ENCODE data around the gene PRSS1. TPM values are rescaled to one million over a fixed set of nuclear protein-coding genes. Genes with fewer than 3 reads are reported as not detected.

The PRSS1 gene
- total and polyA plus RNA-seq, 2 donors (not counting 1 experiment from before 2014, with no cell fraction given): not detected

DNA sequence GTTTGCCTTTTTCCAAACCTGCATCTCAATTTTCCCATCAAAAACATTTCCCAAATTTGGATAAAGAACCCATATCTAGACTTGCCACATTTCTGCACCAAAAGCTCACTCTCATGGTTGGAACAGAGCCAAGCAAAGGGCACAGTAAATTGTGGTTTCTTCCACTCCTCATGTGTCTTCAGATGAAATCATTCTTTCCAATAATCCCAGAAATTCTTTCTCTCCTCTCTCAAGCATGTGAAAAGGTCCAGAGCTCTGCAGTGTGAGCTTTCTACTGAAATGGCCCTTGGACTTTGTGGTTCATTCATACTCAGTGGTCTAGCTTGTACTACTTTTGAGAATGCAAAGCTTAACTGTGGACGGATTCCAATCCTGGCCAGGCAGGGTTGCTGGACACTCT, 41.3 kb downstream of the PRSS1 start:
- ChIA-PET CTCF (interaction anchor here (1.0 to 32.8 kb wide), 4 partner anchors 20 to 158 kb away, joined by 3 to 1138 read pairs (median 8); no protein-coding TSS in a partner anchor), POLR2A (interaction anchor here (0.8 to 18.8 kb wide), 3 partner anchors 9 to 77 kb away, joined by 3 to 961 read pairs (median 3); no protein-coding TSS in a partner anchor)
- no peak for TF ChIP-seq EZH2 (IDR thresholded peaks at IDR 0.05; ENCODE audit: borderline replicate concordance, insufficient read depth, low read depth, low read length, poor library complexity, severe bottlenecking)
- TF ChIP-seq, protein P1, sequence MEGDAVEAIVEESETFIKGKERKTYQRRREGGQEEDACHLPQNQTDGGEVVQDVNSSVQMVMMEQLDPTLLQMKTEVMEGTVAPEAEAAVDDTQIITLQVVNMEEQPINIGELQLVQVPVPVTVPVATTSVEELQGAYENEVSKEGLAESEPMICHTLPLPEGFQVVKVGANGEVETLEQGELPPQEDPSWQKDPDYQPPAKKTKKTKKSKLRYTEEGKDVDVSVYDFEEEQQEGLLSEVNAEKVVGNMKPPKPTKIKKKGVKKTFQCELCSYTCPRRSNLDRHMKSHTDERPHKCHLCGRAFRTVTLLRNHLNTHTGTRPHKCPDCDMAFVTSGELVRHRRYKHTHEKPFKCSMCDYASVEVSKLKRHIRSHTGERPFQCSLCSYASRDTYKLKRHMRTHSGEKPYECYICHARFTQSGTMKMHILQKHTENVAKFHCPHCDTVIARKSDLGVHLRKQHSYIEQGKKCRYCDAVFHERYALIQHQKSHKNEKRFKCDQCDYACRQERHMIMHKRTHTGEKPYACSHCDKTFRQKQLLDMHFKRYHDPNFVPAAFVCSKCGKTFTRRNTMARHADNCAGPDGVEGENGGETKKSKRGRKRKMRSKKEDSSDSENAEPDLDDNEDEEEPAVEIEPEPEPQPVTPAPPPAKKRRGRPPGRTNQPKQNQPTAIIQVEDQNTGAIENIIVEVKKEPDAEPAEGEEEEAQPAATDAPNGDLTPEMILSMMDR (IDR thresholded peaks at IDR 0.05): no peak
- Histone ChIP-seq H3K4me3 (ENCODE audit: control extremely low read depth in 1 of 5, extremely low read depth in 1 of 5, insufficient read depth in 1 of 5, low read depth in 2 of 5, low read length in 4 of 5) (no peak overlapping the region), H3K9me3 (ENCODE audit: control extremely low read depth in 1 of 3, control insufficient read depth in 2 of 3, insufficient read depth in 1 of 3, low read length in 2 of 3) (no peaks in the 10 kb centered on the region), H2AFZ (ENCODE audit: insufficient read depth, low read depth, low read length, poor library complexity, severe bottlenecking) (no peak overlapping the region), H3K27me3 (replicated peaks in 1 of 4; ENCODE audit: control extremely low read depth in 1 of 4, control insufficient read depth in 3 of 4, insufficient read depth in 4 of 4, low read length in 3 of 4) (no peaks in the 10 kb centered on the region), H3K79me2 (ENCODE audit: control insufficient read depth, insufficient read depth, low read length) (peaks cover 8% of the 10 kb centered on the region), H3K27ac (ENCODE audit: low read length in 2 of 2) (no peak overlapping the region), H4K20me1 (ENCODE audit: control insufficient read depth, insufficient read depth, low read length, poor library complexity, severe bottlenecking) (no peaks in the 10 kb centered on the region), H3K4me1 (ENCODE audit: control insufficient read depth in 2 of 2, insufficient read depth in 2 of 2, low read length in 2 of 2) (peaks cover 49 to 58% of the 10 kb centered on the region in 2 donors), H3K4me2 (replicated peaks; ENCODE audit: low read depth, low read length, poor library complexity, severe bottlenecking) (no peak overlapping the region), H3K36me3 (replicated peaks in 1 of 2; ENCODE audit: control extremely low read depth in 1 of 2, control insufficient read depth in 1 of 2, extremely low read depth in 1 of 2, insufficient read depth in 2 of 2, low read length in 1 of 2) (no peaks in the 10 kb centered on the region), H3K9ac (ENCODE audit: low read length) (no peak overlapping the region)
- no peak for ATAC-seq (ENCODE audit: low read depth)
- peaks cover 69% of the 10 kb centered on the region for H3K4me1 Mint-ChIP-seq
- H3K27me3 Mint-ChIP-seq: no peaks in the 10 kb centered on the region
- DNase-seq: no peak
- H3K4me3 Mint-ChIP-seq: no peak overlapping the region
- H3K9me3 Mint-ChIP-seq (ENCODE audit: insufficient read depth): no peaks in the 10 kb centered on the region
- no CpG with 5 or more reads among the region's 1 CpG for WGBS (ENCODE audit: insufficient coverage)
- H3K27ac Mint-ChIP-seq: no peak overlapping the region
- intact Hi-C loops (cut with micrococcal nuclease): no loop called here

DNA sequence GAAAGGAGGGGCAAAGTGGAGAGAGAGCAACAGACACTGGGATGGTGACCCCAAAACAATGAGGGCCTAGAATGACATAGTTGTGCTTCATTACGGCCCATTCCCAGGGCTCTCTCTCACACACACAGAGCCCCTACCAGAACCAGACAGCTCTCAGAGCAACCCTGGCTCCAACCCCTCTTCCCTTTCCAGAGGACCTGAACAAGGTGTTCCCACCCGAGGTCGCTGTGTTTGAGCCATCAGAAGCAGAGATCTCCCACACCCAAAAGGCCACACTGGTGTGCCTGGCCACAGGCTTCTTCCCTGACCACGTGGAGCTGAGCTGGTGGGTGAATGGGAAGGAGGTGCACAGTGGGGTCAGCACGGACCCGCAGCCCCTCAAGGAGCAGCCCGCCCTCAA, 42.2 kb downstream of the PRSS1 start:
- Mint-ChIP-seq H3K27me3 (no peaks in the 10 kb centered on the region), H3K9me3 (ENCODE audit: insufficient read depth) (no peaks in the 10 kb centered on the region), H3K4me3 (no peak overlapping the region), H3K27ac (peak overlapping the region; percentile 75), H3K4me1 (peaks cover 78% of the 10 kb centered on the region)
- ChIA-PET POLR2A (interaction anchor here (1.1 to 18.8 kb wide), 2 partner anchors 8 to 19 kb away, joined by 3 to 961 read pairs; no protein-coding TSS in a partner anchor), CTCF (interaction anchor here (1.0 to 32.8 kb wide), 4 partner anchors 8 to 75 kb away, joined by 3 to 1138 read pairs (median 92); no protein-coding TSS in a partner anchor)
- H3K4me3 ChIP-seq (ENCODE audit: control extremely low read depth in 1 of 5, extremely low read depth in 1 of 5, insufficient read depth in 1 of 5, low read depth in 2 of 5, low read length in 4 of 5): no peak overlapping the region
- H3K79me2 ChIP-seq (ENCODE audit: control insufficient read depth, insufficient read depth, low read length): peaks cover 17% of the 10 kb centered on the region
- H3K27ac ChIP-seq (ENCODE audit: low read length in 2 of 2): no peak overlapping the region
- 100% methylated on average over 1 of the region's 7 CpGs for WGBS (ENCODE audit: insufficient coverage)
- H3K27me3 ChIP-seq (replicated peaks in 1 of 4; ENCODE audit: control extremely low read depth in 1 of 4, control insufficient read depth in 3 of 4, insufficient read depth in 4 of 4, low read length in 3 of 4): no peaks in the 10 kb centered on the region
- H3K36me3 ChIP-seq (replicated peaks in 1 of 2; ENCODE audit: control extremely low read depth in 1 of 2, control insufficient read depth in 1 of 2, extremely low read depth in 1 of 2, insufficient read depth in 2 of 2, low read length in 1 of 2): no peaks in the 10 kb centered on the region
- intact Hi-C loops (cut with micrococcal nuclease): no loop called here
- DNase-seq: no peak
- no peaks in the 10 kb centered on the region for H3K9me3 ChIP-seq (ENCODE audit: control extremely low read depth in 1 of 3, control insufficient read depth in 2 of 3, insufficient read depth in 1 of 3, low read length in 2 of 3)
- TF ChIP-seq EZH2 (IDR thresholded peaks at IDR 0.05; ENCODE audit: borderline replicate concordance, insufficient read depth, low read depth, low read length, poor library complexity, severe bottlenecking): no peak
- TF ChIP-seq, protein P1 (IDR thresholded peaks at IDR 0.05): no peak
- H4K20me1 ChIP-seq (ENCODE audit: control insufficient read depth, insufficient read depth, low read length, poor library complexity, severe bottlenecking): no peaks in the 10 kb centered on the region
- H3K9ac ChIP-seq (ENCODE audit: low read length): no peak overlapping the region
- ATAC-seq (ENCODE audit: low read depth): no peak
- H3K4me2 ChIP-seq (replicated peaks; ENCODE audit: low read depth, low read length, poor library complexity, severe bottlenecking): no peak overlapping the region
- peaks cover 56 to 67% of the 10 kb centered on the region in 2 donors for H3K4me1 ChIP-seq (ENCODE audit: control insufficient read depth in 2 of 2, insufficient read depth in 2 of 2, low read length in 2 of 2)
- no peak overlapping the region for H2AFZ ChIP-seq (ENCODE audit: insufficient read depth, low read depth, low read length, poor library complexity, severe bottlenecking)

Data from B cell (primary cell).